WTC11 (cell line): ENCODE data around the gene ASMTL.

Source experiments
- NFE2L1 ChIP-seq: sonication (generic); formaldehyde crosslinking; IDR thresholded peaks from 2 replicates; pipeline ENCODE4 v1.8.1; 2023; ENCODE audit warnings: missing genetic modification reagents
- TF ChIP-seq, protein P1 (sequence below): fragments of 250-450 bp; sonication (Bioruptor Pico); conservative IDR thresholded peaks from 2 replicates; pipeline ENCODE4 v1.9.0; 2021; ENCODE audit warnings: mild to moderate bottlenecking
- TF ChIP-seq, protein P2 (sequence below): sonication (generic); formaldehyde crosslinking; IDR thresholded peaks from 2 replicates; pipeline ENCODE4 v1.8.0; 2022; ENCODE audit warnings: mild to moderate bottlenecking, missing genetic modification reagents
- TF ChIP-seq, protein P3 (sequence below): fragments of 200-600 bp; IDR thresholded peaks from 2 replicates; pipeline ENCODE4 v1.8.0; 2022; ENCODE audit warnings: antibody characterized with exemption
- TF ChIP-seq, protein P4 (sequence below): sonication (generic); formaldehyde crosslinking; IDR thresholded peaks from 2 replicates; pipeline ENCODE4 v1.8.0; 2022; ENCODE audit warnings: missing genetic modification reagents

DNA sequence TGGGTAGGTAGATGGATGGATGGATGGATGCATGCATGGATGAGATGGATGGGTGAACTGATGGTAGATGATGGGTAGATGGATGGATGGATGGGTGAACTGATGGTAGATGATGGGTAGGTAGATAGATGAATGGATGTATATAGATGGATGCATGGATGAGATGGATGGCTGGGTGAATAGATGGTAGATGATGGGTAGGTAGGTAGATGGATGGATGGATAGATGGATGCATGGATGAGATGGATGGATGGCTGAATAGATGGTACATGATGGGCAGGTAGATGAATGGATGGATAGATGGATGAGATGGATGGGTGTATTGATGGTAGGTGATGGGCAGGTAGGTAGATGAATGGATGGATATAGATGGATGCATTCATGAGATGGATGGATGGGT lies 45.7 kb downstream of the ASMTL start:
- TF ChIP-seq, protein P1, sequence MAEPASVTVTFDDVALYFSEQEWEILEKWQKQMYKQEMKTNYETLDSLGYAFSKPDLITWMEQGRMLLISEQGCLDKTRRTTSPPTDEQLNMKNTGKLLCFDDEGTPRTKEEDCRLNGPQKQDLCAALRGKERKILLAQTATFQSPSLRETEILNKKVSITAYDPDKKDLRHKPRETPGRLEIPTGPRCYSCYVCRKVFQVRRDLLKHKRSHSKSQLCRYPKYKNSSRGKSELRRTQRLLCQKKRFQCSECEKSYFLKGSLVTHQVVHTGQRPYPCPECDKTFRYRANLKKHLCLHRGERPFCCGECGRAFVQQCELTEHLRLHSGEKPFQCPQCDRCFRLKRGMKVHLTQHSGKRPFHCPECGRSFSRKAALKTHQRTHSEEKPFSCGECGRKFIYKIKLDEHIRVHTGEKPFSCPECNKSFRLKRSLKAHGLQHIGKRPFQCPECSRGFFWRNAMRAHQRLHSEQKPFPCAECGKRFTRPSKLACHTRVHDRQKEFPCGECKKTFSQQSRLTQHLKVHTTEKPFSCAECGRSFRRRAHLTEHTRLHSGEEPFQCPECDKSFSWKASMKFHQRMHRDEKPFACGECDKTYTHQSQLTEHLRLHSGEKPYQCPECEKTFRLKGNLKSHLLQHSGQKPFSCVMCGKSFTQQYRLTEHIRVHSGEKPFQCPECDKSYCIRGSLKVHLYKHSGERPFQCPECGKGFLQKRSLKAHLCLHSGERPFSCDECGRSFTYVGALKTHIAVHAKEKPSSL (CRISPR knock-in tag): no peak
- TF ChIP-seq, protein P2, sequence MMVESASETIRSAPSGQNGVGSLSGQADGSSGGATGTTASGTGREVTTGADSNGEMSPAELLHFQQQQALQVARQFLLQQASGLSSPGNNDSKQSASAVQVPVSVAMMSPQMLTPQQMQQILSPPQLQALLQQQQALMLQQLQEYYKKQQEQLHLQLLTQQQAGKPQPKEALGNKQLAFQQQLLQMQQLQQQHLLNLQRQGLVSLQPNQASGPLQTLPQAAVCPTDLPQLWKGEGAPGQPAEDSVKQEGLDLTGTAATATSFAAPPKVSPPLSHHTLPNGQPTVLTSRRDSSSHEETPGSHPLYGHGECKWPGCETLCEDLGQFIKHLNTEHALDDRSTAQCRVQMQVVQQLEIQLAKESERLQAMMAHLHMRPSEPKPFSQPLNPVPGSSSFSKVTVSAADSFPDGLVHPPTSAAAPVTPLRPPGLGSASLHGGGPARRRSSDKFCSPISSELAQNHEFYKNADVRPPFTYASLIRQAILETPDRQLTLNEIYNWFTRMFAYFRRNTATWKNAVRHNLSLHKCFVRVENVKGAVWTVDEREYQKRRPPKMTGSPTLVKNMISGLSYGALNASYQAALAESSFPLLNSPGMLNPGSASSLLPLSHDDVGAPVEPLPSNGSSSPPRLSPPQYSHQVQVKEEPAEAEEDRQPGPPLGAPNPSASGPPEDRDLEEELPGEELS: no peak
- TF ChIP-seq, protein P3, sequence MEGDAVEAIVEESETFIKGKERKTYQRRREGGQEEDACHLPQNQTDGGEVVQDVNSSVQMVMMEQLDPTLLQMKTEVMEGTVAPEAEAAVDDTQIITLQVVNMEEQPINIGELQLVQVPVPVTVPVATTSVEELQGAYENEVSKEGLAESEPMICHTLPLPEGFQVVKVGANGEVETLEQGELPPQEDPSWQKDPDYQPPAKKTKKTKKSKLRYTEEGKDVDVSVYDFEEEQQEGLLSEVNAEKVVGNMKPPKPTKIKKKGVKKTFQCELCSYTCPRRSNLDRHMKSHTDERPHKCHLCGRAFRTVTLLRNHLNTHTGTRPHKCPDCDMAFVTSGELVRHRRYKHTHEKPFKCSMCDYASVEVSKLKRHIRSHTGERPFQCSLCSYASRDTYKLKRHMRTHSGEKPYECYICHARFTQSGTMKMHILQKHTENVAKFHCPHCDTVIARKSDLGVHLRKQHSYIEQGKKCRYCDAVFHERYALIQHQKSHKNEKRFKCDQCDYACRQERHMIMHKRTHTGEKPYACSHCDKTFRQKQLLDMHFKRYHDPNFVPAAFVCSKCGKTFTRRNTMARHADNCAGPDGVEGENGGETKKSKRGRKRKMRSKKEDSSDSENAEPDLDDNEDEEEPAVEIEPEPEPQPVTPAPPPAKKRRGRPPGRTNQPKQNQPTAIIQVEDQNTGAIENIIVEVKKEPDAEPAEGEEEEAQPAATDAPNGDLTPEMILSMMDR: no peak
- no peak for TF ChIP-seq NFE2L1 (CRISPR knock-in tag)
- TF ChIP-seq, protein P4, sequence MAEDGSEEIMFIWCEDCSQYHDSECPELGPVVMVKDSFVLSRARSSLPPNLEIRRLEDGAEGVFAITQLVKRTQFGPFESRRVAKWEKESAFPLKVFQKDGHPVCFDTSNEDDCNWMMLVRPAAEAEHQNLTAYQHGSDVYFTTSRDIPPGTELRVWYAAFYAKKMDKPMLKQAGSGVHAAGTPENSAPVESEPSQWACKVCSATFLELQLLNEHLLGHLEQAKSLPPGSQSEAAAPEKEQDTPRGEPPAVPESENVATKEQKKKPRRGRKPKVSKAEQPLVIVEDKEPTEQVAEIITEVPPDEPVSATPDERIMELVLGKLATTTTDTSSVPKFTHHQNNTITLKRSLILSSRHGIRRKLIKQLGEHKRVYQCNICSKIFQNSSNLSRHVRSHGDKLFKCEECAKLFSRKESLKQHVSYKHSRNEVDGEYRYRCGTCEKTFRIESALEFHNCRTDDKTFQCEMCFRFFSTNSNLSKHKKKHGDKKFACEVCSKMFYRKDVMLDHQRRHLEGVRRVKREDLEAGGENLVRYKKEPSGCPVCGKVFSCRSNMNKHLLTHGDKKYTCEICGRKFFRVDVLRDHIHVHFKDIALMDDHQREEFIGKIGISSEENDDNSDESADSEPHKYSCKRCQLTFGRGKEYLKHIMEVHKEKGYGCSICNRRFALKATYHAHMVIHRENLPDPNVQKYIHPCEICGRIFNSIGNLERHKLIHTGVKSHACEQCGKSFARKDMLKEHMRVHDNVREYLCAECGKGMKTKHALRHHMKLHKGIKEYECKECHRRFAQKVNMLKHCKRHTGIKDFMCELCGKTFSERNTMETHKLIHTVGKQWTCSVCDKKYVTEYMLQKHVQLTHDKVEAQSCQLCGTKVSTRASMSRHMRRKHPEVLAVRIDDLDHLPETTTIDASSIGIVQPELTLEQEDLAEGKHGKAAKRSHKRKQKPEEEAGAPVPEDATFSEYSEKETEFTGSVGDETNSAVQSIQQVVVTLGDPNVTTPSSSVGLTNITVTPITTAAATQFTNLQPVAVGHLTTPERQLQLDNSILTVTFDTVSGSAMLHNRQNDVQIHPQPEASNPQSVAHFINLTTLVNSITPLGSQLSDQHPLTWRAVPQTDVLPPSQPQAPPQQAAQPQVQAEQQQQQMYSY (CRISPR knock-in tag): no peak
